ENCODE data around the gene NOP16. TPM values are rescaled to one million over a fixed set of nuclear protein-coding genes. Genes with fewer than 3 reads are reported as not detected.

The NOP16 gene
- total RNA-seq, 1 experiment from 2014 or later = 43.5 TPM

DNA sequence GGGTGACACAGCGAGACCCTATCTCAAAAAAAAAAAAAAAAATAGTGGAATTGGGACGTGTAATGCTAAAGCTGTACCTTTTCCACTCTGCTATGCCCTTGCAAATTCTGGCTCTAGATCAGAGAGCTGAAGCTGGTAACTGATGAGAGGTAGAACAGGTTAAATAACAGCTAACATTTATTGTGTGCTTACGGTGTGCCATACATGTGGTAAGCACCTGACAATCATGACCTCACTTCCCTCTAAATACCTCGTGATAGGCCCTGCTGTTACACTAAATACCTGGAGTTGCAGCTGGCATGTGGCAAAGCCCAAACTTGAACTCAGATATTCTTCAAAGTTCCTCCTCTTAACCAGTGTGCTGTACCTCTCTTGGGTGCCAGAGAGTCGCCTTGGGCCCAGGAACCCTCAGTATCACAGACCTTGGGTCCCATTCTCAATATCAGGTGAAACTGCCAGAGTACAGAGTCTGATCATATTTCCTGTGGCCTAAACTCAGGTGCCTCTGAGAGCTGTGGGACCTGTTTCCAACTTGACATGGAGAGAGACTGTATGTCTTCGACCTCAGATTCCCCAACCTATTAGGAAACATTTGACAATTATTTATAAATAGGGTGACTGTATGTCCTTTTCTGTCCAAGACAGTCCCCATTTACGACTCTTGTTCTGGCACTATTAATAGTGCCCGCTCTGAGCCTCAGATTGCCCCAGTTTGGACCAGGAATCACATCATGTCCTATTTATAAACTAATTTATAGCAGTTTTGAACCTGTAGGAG, 18.3 kb downstream of the NOP16 start:
- Histone ChIP-seq H3K4me3 (no peak overlapping the region), H3K4me1 (replicated peaks) (peaks cover 12% of the 10 kb centered on the region), H3K27ac (no peak overlapping the region), H3K36me3 (peaks cover 11% of the 10 kb centered on the region), H3K27me3 (replicated peaks) (0 out of 2 replicates have a peak, but pooled peaks cover 6% of the 10 kb centered on the region), H3K9me3 (replicated peaks) (peaks cover 11% of the 10 kb centered on the region)
- no peak for DNase-seq (ENCODE audit: low read depth in 1 of 2, low spot score in 2 of 2)

DNA sequence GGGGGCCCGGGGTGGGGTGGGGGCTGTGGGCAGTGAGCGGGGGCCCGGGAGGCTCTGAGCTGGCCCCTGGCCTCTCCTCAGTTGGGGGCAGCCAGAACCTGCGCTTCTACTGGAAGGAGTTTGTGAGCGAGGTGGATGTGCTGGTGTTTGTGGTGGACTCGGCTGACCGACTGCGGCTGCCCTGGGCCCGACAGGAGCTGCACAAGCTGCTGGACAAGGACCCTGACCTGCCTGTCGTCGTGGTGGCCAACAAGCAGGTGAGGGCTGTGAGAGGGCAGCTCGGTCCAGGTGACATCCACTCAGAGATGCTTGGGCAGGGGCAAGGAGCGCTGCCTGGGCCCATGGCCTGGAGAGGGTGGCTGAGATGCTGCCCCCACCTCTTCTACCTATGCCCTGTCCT, 19.7 kb downstream of the NOP16 start:
- 0 out of 2 replicates have a peak, but pooled peaks cover 6% of the 10 kb centered on the region for H3K27me3 ChIP-seq (replicated peaks)
- H3K4me3 ChIP-seq = no peak overlapping the region
- no peak overlapping the region for H3K27ac ChIP-seq
- peaks cover 11% of the 10 kb centered on the region for H3K9me3 ChIP-seq (replicated peaks)
- H3K36me3 ChIP-seq = peaks cover 11% of the 10 kb centered on the region
- DNase-seq (ENCODE audit: low read depth in 1 of 2, low spot score in 2 of 2) = no peak
- H3K4me1 ChIP-seq (replicated peaks) = peaks cover 15% of the 10 kb centered on the region

DNA sequence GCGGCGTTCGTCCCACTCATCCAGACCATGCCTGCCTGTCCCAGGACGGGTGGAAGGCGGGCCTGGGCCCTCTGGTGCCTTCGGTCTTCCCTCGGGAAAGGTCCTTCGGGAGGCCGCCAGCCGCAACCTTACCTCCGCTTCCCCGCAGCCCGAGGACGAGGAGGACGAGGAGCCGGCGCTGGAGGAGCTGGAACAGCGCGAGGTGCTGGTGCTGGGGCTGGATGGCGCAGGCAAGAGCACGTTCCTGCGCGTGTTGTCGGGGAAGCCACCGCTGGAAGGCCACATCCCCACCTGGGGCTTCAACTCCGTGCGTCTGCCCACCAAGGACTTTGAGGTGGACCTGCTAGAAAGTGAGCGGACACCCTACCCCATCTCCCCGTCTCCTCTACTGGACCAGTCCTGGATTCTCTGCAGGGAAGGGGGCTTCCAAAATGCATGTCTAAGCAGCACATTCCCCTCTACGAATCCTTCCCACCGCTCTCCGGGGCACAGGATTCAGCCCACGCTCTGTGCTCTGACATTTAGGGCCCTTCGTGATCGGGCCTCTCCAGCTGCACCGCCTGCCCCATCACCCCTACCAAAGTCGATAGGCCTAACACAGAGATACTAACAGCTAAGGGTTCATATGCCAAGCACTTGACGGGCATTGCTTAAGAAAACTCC, 22.0 kb downstream of the NOP16 start:
- no peak for DNase-seq (ENCODE audit: low read depth in 1 of 2, low spot score in 2 of 2)
- peaks cover 13% of the 10 kb centered on the region for H3K36me3 ChIP-seq
- peak overlapping the region; percentile 62 for H3K4me3 ChIP-seq
- H3K27ac ChIP-seq = no peak overlapping the region
- H3K27me3 ChIP-seq (replicated peaks) = 0 out of 2 replicates have a peak, but pooled peaks cover 6% of the 10 kb centered on the region
- peaks cover 19% of the 10 kb centered on the region for H3K4me1 ChIP-seq (replicated peaks)
- peaks cover 11% of the 10 kb centered on the region for H3K9me3 ChIP-seq (replicated peaks)

DNA sequence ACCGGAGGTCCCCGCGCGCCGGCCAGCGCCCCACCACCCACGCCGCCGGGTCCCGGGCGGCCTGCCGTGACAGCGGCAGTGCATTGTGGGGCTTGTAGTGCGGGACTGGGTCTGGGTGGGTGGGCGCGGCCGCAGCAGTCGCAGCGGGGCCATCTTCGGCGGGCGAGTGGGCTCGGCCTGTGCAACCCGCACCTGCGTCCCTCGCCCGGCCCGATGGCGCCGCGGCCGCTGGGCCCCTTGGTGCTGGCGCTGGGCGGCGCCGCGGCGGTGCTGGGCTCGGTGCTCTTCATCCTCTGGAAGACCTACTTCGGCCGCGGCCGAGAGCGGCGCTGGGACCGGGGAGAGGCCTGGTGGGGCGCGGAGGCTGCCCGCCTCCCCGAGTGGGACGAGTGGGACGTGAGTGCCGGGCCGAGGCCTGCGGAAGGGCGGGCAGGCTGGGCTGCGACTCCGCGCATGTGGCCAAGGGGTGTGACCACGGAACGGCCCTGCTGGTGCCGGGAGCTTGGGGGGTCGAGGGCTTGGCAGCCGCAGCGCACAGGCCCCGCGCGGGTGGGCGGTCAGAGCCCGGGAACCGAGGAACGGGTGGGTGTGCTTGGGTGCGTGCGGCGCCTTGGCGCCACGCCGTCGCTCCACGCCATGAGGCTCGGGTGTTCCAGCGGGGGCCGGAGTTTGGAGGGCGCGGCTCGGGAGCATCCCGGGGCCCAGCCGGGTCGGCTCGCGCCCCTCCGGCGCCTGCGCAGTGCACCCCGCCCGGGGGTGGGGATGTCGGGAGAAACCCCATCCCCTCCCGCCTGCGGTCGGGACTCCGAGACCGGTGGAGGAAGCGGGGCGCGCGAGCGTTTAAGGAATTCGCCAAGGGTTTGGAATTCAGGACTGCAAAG, 22.8 kb downstream of the NOP16 start, which contains the start of gene ARL10:
Gene ARL10 (plus strand): TSS at position 137 of the 881 bp plus-strand sequence. CDS start 77 bp downstream, at position 214.
- Histone ChIP-seq H3K27me3 (replicated peaks) (0 out of 2 replicates have a peak, but pooled peaks cover 6% of the 10 kb centered on the region), H3K9me3 (replicated peaks) (peaks cover 11% of the 10 kb centered on the region), H3K36me3 (peaks cover 16% of the 10 kb centered on the region), H3K4me3 (peak within 1 kb of the TSS; percentile 62), H3K27ac (no peak within 1 kb of the TSS), H3K4me1 (replicated peaks) (peaks cover 19% of the 10 kb centered on the region)
- peak in 1 of 2 experiments; percentile 33 for DNase-seq (ENCODE audit: low read depth in 1 of 2, low spot score in 2 of 2)

DNA sequence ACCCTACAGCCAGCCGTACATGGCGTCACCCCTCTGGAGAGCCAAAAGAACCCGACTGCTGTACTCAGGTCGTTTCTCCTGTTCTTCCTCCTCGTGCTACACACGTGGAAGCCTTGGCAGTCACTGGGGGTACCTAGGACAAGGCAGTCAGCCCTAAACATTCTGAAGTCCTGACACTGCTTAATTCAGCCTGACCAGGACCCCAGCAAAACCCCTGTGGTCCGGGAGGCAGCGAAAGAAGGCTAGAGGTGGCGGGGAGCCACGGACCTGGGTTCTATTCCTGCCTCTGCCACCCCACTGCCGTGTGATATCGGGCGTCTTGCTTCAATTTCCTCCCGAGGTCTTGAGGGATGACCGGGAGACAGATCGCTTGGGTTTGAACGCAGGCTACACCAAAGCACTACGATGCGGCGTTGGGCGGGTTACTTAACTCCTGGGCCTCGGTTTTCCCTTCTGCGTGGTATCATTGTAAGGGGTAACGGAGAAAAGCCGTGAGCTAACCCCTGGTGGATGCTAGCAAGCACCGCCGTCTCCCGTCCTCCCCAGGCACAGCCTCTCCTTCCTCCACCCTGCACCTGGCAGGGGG, 23.5 kb downstream of the NOP16 start:
- Histone ChIP-seq H3K36me3 (peaks cover 17% of the 10 kb centered on the region), H3K27ac (no peak overlapping the region), H3K4me1 (replicated peaks) (peaks cover 19% of the 10 kb centered on the region), H3K27me3 (replicated peaks) (0 out of 2 replicates have a peak, but pooled peaks cover 6% of the 10 kb centered on the region), H3K9me3 (replicated peaks) (peaks cover 11% of the 10 kb centered on the region), H3K4me3 (peak overlapping the region; percentile 62)
- no peak for DNase-seq (ENCODE audit: low read depth in 1 of 2, low spot score in 2 of 2)

DNA sequence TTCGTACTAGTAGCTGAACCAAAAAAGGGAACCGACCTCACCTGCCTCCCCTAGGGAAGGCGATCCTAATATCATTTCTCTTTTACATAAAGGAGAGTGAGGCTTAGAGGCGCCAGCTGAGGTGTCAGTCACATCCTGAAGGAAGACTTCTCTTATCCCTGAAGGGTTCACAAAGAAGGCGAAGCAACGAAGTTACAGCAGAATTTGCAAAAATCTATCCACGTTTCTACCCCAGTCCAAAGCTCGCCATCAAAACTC, 26.2 kb downstream of the NOP16 start:
- H3K27me3 ChIP-seq (replicated peaks) = 0 out of 2 replicates have a peak, but pooled peaks cover 6% of the 10 kb centered on the region
- no peak overlapping the region for H3K27ac ChIP-seq
- H3K9me3 ChIP-seq (replicated peaks) = peaks cover 11% of the 10 kb centered on the region
- H3K4me3 ChIP-seq = peak overlapping the region; percentile 73
- peaks cover 19% of the 10 kb centered on the region for H3K4me1 ChIP-seq (replicated peaks)
- DNase-seq (ENCODE audit: low read depth in 1 of 2, low spot score in 2 of 2) = no peak
- peaks cover 40% of the 10 kb centered on the region for H3K36me3 ChIP-seq

DNA sequence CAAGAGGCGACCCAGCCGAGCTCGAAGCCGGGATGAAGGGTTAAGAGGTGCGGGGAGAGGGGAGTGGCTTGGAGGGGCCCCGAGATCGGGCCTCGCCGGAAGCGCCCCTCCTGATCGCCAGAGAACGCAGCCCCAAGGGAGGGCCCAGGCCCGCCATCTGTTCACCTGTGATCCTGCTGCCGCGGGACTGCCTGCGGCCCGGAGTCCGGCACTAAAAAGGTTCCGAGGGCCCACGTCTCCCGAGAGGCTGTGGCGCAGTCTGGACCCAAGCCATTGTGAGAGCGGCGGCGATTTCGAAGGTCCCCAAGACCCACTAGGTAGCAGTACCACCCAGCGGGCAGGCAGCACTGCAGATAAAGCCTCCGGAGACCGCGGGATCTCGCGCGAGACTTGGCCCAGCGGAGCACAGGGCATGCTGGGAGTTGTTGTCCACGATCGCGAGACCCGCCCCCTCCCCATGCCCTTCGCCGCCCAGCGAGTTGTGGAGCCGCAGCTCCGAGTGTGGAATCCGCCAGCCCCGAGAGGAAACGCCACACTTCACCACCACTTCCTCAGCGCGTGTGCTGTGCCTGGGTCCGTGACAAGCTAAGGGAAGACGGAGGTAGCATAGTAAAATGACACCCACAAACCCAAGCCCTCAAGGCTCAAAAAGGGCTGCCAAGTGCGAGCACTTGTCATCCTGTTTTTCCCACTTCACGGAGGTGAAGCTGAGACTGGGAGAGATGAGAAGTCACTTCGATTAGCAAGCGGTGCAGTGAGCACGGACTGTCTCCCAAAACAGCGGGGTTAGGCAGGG, 26.8 kb downstream of the NOP16 start, which contains the start of gene KIAA1191:
Gene KIAA1191 (minus strand): TSS at position 328 of the 796 bp plus-strand sequence. CDS start 2,256 bp downstream, outside the sequence.
- H3K4me3 ChIP-seq = peak within 1 kb of the TSS; percentile 73
- H3K27me3 ChIP-seq (replicated peaks) = 0 out of 2 replicates have a peak, but pooled peaks cover 6% of the 10 kb centered on the region
- peak; percentile 89 to 96 for DNase-seq (ENCODE audit: low read depth in 1 of 2, low spot score in 2 of 2)

DNA sequence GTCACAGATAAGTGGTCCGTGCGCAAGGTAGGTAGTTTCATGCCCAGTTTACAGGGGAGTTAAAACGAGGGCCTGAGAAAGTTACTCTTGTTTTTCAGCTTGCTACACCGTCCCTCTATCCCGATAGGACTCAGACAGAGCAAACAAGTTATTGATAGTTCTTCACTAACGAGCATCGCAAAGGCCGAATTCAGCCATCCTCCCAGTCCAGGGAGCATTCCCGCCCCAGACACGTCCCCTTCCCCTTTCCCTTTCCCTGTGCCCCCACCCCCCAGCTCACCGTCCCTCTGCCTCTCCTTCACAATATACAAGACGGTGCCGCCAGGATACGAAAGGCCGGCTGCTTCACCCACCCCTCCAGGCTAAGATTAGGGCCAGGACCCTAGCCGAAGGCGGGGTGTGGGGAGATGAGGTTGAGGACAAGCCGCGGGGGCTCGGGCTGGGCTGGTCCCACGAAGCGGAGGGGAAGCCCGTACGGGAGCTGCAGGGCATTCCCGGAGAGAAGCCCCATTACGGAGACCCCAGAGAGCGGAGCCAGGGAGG, 27.4 kb downstream of the NOP16 start:
- Histone ChIP-seq H3K9me3 (replicated peaks) (peaks cover 6% of the 10 kb centered on the region), H3K36me3 (peaks cover 44% of the 10 kb centered on the region), H3K27me3 (replicated peaks) (0 out of 2 replicates have a peak, but pooled peaks cover 5% of the 10 kb centered on the region), H3K27ac (peak overlapping the region; percentile 30), H3K4me1 (replicated peaks) (peaks cover 21% of the 10 kb centered on the region), H3K4me3 (peak overlapping the region; percentile 73)
- no peak for DNase-seq (ENCODE audit: low read depth in 1 of 2, low spot score in 2 of 2)

More for the DNA sequence above, 26.8 kb downstream of the NOP16 start, which contains the start of gene KIAA1191:
- H3K9me3 ChIP-seq (replicated peaks) = peaks cover 11% of the 10 kb centered on the region
- peaks cover 19% of the 10 kb centered on the region for H3K4me1 ChIP-seq (replicated peaks)
- peak within 1 kb of the TSS; percentile 30 for H3K27ac ChIP-seq
- H3K36me3 ChIP-seq = peaks cover 43% of the 10 kb centered on the region

DNA sequence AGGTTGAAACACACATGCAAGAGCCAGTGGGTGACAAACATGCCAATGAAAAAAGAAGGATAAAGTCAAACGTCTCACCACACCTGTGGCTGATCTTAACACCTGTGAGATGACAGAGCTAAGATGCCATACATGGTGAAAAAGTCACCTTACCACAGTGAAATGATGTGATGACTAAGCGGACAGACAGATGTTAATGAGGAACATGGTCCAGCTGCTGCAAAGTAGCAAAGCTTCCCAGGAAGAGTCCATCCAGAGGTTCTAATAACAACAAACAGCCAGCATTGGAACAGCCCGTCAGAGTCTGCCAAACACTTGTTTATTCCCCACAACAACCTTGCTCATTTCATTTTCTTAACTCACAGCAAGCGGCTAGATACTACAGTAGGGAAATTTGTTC, 28.7 kb downstream of the NOP16 start:
- Histone ChIP-seq H3K27me3 (replicated peaks) (no peaks in the 10 kb centered on the region), H3K27ac (no peak overlapping the region), H3K4me1 (replicated peaks) (peaks cover 15% of the 10 kb centered on the region), H3K36me3 (peaks cover 50% of the 10 kb centered on the region), H3K9me3 (replicated peaks) (no peaks in the 10 kb centered on the region), H3K4me3 (no peak overlapping the region)
- DNase-seq (ENCODE audit: low read depth in 1 of 2, low spot score in 2 of 2) = no peak

DNA sequence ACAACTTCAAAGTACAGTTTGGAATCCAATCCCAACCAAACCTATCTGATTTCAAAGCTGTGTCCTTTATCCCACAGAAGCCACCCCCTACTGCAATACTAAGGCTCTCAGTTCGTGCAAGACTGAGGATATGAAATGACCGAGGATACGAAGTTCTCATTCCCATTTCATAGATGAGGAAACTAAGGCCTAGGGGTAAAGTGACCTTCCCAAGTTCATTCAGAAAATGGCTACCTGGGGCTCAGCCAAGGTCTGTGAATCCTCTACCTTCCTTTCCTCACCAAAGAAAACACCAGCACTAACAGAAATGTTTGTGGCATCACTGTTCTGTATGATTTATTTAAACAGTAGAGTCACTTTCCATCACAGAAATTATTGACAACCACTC, 32.2 kb downstream of the NOP16 start:
- peaks cover 80% of the 10 kb centered on the region for H3K36me3 ChIP-seq
- no peak overlapping the region for H3K27ac ChIP-seq

DNA sequence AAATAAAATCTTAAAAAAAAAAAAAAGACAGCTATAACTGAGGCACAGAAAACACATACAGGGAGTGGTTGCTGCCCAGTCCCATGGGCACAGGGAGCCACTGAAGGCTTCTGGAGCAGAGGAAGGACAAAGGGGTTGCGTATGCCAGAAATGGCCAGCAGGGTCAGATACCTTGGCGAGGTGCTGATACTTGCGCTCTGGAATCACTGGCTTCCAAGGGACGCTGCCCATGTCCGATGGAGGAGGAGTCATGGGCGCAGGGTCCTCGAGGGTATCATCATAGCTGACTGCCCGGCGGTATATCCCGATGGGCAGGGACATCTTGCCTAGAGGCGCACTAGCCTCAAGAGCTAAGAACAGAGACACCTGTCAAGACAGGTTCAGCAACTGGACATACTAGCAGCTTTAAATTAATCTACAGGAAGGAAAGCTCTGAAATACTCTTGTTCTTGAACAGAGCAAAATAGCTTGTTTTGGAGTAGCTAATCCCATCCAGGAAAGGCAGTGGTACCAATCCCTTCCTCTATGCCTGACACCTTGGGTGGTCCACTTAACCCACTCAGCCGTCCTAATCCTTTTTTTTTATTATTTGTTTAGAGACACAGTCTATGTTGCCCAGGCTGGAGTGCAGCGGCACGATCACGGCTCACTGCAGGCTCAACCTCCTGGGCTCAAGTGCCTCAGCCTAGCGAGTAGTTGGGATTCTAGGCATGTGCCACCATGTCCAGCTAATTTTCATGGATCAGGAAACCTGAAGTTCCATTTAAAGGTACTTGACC, 32.8 kb downstream of the NOP16 start:
- peaks cover 84% of the 10 kb centered on the region for H3K36me3 ChIP-seq
- no peaks in the 10 kb centered on the region for H3K27me3 ChIP-seq (replicated peaks)
- no peak overlapping the region for H3K27ac ChIP-seq
- H3K9me3 ChIP-seq (replicated peaks) = no peaks in the 10 kb centered on the region
- no peak overlapping the region for H3K4me3 ChIP-seq
- H3K4me1 ChIP-seq (replicated peaks) = peaks cover 11% of the 10 kb centered on the region
- peak; percentile 37 to 60 for DNase-seq (ENCODE audit: low read depth in 1 of 2, low spot score in 2 of 2)

More for the DNA sequence above, 32.2 kb downstream of the NOP16 start:
- Histone ChIP-seq H3K4me1 (replicated peaks) (peaks cover 11% of the 10 kb centered on the region), H3K4me3 (no peak overlapping the region), H3K27me3 (replicated peaks) (no peaks in the 10 kb centered on the region), H3K9me3 (replicated peaks) (no peaks in the 10 kb centered on the region)
- no peak for DNase-seq (ENCODE audit: low read depth in 1 of 2, low spot score in 2 of 2)

DNA sequence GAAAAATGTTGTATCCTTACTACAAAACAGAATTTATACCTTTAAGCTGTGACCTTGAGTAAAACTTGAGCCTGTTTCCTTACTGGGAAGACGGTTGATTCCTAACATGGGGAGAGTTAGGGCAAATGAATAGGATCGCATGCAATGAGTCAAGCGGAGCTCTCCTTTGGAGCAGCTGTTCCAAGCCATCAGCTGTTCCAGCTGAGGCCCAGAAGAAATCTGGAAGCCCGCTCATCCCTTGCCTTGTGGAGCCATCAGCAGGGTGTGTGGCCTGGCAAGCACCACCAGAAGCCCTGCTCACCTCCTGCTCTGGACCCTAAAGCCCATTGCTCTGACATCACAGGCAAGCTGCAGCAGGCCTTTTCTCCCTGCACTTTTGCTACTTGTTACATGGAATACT, 34.9 kb downstream of the NOP16 start:
- Histone ChIP-seq H3K9me3 (replicated peaks) (no peaks in the 10 kb centered on the region), H3K36me3 (peaks cover 94% of the 10 kb centered on the region), H3K27ac (no peak overlapping the region), H3K27me3 (replicated peaks) (no peaks in the 10 kb centered on the region), H3K4me3 (no peak overlapping the region), H3K4me1 (replicated peaks) (peaks cover 11% of the 10 kb centered on the region)
- DNase-seq (ENCODE audit: low read depth in 1 of 2, low spot score in 2 of 2) = no peak
